ENCODE results near the gene COX10.

DNA sequence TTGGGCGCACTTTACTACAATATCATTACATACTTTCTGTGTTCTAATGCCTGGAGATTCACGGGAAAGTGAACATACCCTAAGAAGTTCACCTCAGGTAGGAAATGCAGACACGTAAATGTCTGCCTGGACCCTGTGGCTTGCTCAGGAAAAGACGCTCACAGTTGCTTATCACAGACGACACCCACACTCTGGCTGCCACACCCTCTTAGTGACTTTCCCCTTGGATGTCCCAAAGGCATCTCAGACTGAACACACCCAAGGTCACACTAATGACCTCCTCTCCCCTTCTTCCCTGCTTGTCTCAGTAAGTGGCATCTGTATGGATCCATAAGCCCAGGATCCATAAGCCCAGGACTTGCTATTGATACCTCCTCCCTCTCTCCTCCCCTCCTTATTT lies 134.8 kb downstream of the COX10 start:
- no peak for TF ChIP-seq POLR2AphosphoS5 (IDR thresholded peaks at IDR 0.05; ENCODE audit: low read depth, low read length)
- TF ChIP-seq, protein P1, sequence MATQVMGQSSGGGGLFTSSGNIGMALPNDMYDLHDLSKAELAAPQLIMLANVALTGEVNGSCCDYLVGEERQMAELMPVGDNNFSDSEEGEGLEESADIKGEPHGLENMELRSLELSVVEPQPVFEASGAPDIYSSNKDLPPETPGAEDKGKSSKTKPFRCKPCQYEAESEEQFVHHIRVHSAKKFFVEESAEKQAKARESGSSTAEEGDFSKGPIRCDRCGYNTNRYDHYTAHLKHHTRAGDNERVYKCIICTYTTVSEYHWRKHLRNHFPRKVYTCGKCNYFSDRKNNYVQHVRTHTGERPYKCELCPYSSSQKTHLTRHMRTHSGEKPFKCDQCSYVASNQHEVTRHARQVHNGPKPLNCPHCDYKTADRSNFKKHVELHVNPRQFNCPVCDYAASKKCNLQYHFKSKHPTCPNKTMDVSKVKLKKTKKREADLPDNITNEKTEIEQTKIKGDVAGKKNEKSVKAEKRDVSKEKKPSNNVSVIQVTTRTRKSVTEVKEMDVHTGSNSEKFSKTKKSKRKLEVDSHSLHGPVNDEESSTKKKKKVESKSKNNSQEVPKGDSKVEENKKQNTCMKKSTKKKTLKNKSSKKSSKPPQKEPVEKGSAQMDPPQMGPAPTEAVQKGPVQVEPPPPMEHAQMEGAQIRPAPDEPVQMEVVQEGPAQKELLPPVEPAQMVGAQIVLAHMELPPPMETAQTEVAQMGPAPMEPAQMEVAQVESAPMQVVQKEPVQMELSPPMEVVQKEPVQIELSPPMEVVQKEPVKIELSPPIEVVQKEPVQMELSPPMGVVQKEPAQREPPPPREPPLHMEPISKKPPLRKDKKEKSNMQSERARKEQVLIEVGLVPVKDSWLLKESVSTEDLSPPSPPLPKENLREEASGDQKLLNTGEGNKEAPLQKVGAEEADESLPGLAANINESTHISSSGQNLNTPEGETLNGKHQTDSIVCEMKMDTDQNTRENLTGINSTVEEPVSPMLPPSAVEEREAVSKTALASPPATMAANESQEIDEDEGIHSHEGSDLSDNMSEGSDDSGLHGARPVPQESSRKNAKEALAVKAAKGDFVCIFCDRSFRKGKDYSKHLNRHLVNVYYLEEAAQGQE (IDR thresholded peaks at IDR 0.05; ENCODE audit: insufficient read depth in 1 of 2, low read depth in 2 of 2, low read length in 2 of 2): no peak
- no peak for TF ChIP-seq SIN3A (IDR thresholded peaks at IDR 0.05; ENCODE audit: borderline replicate concordance, insufficient read depth, low read length)
- TF ChIP-seq TAF1 (IDR thresholded peaks at IDR 0.05; ENCODE audit: borderline replicate concordance, insufficient read depth, low read length): no peak
- no peak for TF ChIP-seq FOXP2 (optimal IDR thresholded peaks at IDR 0.05; ENCODE audit: borderline replicate concordance, extremely low read depth, extremely low read length, insufficient read depth)
